Dedifferentiated amniotic fluid mesenchymal stem cell (primary cell): Measurements from ENCODE around the gene NBEAL2.
A peak's percentile ranks its signal among the peaks of the same experiment; 100 is the strongest.
"Not testable (repeated sequence)": the region's sequence is repeated elsewhere in the genome, so short reads cannot be mapped to it uniquely, and the experiment has no call there.

ENCODE experiments used
- DNase-seq: peaks from one replicate; pipeline ENCODE4 v3.0.0-alpha.2; 2016; ENCODE audit errors: extremely low spot score

The NBEAL2 gene

DNA sequence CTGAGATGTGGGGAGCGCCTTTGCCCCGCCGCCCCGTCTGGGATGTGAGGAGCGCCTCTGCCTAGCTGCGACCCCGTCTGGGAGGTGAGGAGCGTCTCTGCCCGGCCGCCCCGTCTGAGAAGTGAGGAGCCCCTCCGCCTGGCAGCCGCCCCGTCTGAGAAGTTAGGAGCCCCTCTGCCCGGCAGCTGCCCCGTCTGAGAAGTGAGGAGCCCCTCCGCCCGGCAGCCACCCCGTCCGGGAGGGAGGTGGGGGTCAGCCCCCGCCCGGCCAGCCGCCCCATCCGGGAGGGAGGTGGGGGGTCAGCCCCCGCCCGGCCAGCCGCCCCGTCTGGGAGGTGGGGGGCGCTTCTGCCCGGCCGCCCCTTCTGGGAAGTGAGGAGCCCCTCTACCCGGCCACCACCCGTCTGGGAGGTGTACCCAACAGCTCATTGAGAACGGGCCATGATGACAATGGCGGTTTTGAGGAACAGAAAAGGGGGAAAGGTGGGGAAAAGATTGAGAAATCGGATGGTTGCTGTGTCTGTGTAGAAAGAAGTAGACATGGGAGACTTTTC, 15.4 kb upstream of the NBEAL2 start:
- DNase-seq = not testable (repeated sequence)

DNA sequence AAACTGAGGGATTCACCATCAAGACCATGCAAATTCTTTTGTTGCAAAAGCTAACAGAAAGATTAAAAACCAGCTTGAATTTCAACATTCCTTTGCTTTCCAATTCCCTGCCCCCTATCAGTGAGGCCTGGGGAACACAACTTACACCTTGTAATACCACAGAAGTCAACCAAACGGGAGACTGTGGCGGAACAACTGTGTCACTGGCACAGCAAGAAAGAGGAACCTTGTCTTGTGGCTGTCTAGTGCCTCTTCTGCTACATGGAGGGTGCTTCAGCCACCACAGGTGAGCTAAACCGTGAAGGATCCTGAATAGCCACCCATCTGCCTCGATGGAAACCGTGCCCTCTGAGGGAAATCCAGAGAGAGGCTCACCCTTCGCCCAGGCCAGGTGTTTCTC, 14.3 kb upstream of the NBEAL2 start:
- DNase-seq = no peak

DNA sequence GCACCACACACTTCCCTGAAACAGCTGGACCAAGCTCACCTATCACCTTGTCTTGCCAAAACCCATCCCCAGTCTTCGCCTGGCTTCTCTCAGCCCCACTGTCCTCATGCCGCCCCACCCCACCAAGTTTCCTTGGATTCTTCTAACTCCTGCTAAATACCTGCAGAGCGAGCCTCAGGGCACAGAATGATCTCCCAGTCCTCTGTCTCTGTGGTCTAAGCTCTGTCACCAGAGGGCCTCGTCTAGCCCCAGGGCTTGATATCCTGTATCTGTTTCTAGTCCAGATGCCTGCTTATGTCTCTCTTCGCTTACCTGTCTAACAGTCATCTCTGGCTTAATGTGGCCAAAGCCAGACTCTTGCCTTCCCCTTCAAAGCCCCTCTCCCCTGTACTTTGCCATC, 12.7 kb upstream of the NBEAL2 start:
- no peak for DNase-seq

DNA sequence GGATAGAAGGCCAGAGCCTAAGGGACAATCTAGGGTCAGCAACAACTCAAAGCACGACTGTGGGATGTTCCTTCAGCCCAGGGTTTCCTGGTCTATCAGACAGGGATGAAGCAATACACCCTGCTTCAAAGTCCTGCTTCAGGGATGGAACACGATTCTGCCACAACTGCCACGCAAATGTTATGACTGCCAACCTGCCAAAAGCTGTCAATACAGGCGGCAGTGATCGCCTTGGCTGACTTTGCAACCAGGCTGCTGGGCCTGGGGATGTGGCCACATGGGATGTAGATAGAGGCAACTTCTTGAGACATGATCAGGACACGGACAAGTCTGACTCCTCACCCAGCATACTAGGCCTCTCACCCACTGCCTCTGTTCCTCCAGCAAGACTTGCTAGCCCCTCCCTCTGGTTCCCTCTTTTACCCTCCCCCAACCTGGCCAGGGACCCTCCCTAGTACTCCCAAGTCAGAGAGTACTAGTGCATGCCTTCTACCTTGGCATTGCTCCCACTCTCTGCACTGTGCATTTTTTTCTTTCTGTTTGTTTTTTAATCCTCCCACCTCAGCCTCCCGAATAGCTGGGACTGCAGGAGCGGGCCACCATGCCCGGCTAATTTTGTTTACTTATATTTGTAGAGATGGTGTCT, 10.6 kb upstream of the NBEAL2 start:
- no peak for DNase-seq

DNA sequence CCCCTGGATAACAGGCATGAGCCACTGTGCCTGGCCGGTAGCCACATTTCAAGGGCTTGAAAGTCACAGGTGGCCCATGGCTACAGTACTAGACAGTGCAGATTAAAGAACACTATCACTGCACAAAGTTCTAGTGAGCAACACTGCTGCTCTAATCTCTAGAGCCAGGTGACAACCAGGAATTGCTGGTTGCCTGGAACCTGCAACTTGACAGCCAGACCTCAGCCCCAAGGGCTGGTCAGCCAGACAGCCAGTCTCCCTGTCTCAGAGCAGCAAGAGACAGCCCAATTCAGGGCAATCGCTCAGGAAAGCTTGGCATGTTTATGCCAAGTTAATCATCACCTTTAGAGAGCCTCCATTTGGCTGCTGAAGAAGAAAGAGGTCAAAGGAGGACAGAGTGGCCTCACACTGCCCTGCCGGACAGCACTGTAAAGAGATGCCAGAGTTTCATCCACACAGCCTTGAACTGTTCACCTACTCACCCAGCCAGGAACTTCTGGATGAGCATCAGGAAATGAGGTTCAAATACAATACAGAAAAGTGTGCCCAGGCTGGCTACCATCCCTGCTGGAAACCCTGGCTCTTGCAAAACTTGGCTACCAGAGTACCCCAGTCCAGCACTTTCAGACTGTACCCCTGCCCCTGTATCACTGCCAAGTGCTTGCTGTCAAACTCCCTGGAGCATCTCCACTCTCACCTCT, 8.9 kb upstream of the NBEAL2 start:
- DNase-seq = no peak

DNA sequence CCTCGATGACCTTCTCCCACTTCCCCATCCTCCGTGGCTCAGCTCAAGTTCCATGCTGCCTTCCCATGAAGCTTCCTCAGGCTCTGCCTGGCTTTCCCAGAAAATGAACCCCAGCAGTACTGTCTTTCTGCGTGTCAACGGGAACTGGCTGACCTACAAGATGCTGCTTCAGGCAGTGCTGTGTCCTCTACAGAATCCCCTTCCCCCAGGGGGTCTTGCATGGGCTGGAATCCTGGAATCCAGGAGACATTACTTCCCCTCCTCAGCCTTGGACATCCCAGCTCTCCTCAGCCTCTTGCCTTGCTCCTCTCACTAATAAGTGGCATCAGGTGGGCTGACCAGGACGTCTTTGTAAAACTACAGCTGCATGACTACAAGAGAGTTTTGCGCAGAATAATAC, 8.3 kb upstream of the NBEAL2 start:
- no peak for DNase-seq

DNA sequence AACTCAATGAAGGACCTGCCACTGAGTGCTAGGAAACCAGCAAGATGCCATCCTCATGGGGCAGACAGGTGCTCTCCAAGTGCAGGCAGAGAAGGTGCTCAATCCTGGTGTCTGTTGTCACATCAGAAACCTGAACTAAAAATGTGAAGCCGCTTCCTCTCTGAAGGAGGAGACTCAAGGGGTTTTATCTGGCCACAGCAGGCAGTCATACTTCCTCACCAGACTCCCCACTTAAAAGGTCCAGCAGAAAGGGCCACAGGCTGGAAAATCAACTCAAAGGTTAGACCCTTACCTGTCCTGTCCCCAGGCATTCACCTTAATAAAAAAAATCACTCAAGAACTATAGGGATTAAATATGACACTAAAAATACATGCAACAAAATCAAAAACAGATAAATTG, 7.7 kb upstream of the NBEAL2 start:
- no peak for DNase-seq

DNA sequence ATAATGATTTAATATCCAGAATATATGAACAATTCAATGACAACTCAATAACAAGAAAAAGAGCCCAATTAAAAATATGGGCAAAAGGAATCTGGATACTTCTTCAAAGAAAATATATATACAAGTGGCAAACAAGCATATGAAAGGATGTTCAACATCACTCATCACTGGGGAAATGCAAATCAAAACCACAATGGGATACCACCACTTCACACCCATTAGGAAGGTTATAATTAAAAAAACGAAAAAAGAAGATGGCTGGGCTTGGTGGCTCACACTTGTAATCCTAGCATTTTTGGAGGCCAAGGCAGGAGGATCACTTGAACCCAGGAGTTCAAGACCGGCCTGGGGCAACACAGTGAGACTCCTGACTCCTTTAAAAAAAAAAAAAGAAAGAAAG, 7.1 kb upstream of the NBEAL2 start:
- no peak for DNase-seq

DNA sequence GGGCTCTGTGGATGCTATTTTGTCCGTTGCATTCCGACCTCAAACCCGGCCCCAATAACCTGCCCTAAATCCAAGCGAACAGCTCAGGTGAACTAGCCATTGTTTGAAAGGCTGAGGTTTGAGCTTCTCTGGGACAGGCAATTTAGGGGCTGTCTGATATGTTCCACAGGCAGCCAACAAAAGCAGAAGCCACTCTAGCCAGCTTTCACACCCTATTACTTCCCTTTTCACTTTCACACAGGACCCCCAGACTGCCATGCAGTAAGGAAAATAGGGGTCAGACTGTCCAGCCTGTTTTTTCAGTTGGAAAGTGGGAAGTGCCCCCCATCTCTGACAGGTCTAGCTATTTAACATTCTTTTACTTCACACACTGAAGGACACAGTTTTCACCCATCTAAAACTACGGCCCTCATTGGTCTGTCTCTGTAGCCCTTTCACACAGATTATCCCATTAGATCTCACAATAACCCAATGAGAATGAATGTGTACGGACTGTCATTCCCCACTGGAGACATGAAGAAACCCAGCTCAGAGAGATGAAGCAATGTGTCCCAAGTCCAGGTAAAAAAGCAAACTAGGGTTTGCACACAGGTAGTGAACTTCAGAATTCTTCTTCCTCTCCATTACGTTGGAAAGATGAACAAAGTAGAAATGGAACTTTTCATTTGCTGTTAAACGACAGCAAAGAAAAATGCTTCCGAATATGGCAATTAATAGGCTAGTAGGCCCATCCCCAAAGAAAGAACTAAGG, 4.9 kb upstream of the NBEAL2 start:
- no peak for DNase-seq

DNA sequence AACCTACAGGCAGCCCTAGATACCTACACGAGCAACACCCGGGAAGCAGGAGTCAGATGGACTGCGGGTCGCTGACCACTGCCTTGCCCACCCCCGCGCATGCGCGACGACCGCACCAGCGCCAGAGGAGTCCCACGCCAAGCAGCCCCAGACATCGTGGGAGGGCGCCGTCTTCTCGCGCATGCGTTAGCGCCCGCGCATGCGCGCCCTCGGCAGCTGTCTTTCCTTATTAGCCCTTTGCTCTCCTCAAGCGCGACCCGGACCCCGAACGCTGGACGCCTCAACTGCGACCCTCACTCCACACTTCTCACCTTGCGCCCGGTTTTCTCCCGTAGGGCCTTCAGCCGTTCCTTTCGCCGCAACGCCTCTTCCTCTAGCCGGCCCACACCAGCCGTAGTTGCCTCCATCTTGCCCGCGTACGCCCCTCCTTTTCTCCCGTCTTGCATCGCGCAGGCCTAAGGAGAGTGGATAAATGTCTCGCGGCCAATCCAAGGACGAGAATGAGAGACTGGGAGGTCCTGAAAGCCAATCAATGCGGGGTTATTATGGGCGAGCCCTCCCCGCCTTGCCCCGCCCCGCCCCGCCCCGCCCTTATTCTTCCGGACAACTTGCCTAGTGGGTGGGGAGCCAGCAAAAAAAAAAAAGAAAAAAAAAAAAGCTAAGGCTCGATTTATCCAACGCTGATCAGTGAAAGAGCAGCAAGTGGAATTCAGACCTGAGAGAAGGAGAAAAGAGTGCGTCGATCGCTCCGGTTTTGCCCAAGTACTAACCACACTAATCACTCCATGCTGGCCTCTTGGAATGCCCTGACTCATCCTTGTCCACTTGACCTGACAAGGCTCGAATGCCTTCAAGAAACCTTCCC, 2.9 kb upstream of the NBEAL2 start, which contains the start of gene CCDC12:
Gene CCDC12, minus strand, starts transcription at position 420 of the 865 bp plus-strand sequence. Its CDS starts 13 bp downstream, at position 407.
- DNase-seq = peak; percentile 100

DNA sequence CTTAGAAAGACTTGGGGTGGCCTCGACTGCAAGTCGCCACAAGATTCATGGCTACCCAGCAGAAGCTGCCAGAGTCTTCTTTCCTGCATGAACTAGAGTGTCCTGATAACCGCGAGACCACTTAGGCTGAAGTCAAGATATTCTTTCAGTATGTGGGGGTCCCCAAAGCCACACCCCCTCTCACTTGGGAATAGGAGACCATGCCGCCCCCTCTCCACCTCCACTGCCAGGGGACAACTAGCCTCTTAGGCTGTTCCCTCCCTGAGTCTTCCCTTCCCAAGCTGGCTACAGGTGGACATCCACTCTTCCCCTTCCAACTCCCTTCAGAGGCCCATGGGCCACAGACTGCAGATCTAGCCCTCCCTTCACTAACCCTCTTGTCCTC, 1.7 kb upstream of the NBEAL2 start:
- DNase-seq = no peak

DNA sequence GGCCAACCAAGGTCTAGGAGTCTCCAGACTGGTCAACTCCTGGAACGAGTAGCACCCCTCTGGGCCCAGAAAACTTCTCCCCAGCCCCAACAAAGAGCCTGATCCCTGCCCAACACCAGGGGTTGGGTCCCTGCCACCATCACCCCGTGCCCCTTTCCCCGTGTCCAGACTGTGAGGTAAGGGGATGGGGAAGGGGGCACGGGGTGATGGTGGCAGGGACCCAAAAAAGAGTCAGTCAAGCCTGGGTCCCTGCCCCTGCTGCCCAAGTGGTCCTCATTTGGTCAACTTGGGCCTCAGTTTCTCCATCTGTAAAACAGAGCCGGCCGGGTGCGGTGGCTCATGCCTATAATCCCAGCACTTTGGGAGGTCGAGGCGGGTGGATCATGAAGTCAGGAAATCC, 1.1 kb upstream of the NBEAL2 start:
- no peak for DNase-seq

DNA sequence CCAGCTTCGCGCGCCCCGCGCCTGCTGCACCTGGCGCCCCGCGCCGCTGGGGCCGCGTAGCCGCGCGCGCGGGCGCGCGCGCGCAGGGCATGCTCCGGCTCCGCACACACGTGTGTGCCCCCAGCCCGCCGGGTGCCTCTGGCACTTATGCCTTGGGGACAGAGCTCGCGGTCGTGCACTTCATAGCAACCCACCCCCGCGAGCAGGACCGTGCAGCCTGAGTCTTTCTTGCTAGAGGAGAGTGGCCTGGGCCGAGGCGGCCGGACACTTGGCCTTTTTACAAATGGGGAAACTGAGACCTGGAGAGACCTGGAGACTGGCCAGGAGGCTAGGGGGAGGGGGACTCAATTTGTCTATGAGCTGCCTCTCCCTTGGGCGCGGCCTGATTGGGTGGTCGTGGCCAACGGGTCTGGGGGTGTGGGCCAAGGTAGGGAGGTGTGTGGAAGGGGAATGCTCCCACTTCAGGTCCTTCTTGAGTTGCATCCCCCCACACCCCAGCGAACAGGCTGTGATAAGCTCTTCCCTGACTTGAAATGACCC, 562 bp downstream of the NBEAL2 start:
- no peak for DNase-seq

DNA sequence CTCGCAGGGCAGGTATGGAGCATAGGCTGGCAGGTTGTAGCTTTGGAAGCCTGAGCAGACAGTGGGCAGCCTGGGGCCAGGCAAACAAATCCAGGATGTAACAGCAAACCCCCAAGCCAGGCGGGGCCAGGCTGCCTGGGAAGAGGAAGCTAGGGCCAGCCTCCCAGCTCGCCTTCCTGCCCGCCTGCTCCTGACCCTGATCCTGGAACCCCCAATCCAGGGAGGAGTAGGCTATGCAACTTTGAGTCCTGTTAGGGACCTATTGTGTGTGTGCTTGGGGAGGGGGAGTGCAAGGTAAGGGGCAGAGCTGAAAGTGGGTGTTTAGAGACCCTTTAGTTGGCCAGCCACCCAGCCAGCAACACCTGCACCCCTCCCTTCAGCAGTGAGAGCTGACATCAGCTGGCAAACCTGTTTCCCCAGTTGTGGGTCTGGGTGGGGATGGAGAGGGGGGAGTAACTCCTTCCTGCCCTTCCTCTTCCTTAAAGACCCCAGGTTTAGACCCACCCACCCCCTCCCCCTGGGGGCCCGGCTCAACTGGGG, 2.5 kb downstream of the NBEAL2 start:
- no peak for DNase-seq

DNA sequence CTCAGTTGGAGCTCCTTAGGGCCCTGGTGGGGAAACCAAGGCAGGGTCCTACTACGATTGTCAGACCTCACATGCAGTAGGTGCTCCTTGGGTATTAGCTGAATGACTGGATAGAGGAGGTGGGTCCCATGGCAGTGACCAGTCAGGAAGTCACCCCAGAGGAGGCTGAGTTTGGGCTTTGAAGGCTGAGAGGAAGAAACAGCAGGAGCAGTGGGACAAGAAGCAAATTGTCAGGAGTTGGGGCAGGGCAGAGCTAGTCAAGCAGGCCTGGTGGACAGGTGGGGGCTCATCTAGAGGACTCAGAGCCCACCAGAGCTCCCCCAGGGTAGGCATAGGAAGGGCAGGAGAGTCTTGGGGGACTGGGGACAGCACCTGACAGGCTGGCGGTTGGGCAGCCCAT, 3.1 kb downstream of the NBEAL2 start:
- no peak for DNase-seq

DNA sequence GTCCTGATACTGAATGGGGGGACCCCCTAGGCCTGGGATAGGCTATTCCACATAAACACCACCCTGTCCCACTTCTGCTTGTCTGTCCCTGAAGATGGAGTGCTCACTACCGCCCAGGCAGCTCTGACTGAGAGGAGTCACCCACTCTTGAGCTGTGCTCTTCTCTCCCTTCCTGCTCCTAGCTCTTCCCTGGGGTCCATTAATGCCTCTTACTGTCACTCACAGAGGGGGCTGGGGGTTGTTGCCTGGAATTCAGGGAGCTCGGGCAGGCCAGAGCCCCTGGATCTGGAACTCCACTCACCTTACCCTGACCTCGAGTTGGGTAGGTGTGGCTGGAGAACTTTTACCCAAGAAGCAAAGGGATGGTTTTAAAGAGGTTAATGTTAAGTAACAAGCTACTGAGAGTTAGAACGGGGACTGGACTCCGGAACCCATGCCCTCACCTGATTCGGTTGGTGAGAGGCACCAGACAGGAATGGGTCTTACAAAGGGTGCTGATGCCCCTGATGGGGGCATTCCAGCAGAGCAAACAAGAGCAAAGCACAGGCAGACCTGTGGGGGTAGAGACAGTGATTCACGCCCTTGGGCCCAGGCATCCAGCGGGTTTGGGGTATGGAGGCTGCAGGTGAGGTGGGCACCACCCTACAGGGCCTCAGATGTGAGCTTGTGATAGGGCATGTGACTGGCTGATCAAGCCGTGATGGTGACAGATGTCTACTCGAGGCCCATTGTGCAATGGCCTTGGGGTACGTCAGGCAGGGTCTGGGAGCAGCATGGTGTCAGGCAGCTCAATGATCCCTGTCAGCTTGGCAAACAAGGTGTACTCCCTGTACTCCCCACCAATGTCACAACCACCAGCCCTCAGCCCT, 5.4 kb downstream of the NBEAL2 start:
- no peak for DNase-seq

DNA sequence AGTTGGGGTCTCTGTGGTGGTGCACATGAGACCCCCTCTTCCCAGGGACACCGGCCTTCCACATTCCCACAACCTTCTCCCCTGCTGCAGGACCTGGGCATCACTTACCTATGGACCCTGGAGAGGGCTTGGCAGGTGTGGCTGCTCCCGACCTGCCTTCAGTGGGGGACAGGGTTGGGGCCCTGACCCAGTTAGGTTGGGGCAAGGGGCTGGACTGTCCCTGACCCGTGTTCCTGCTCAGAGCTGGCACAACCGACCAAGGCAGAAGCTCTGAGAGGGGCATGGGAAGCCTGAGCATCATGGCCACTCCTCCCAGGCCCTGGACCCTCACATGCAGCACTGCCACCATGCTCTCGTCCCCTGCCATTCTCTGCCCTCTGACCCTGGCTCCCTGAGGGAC, 6.1 kb downstream of the NBEAL2 start:
- no peak for DNase-seq

DNA sequence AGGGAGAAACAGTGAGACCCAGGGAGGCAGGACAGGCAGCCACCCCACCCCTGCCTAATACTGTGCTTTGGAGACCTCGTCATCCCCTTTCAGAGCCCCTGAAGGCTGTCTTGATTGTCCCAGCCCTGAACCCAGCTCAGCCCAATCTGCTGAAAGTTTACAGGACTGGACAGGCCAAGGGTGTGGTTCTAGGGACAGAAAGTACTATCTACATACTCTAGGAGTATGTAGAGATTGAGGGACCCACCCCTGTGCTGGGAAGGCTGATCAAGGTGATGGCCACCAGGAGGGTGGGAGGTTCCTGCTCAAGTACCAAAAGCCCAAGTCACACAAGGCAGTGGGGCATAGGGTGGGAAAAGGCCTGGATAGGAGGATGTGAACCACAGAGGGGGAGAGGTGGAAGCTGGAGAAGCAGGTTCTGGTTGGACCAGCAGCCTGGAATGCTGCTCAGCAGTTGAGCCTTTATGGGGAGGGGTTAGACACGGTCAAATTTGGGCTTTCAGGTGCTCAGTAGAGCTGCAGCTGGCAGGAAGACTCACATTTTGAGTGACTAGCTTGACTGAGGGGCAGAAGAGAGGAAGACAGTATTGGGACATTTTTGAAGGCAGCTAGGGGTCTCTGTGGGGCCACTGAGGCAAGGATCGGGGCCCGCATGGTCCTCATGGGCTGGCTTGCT, 6.7 kb downstream of the NBEAL2 start:
- no peak for DNase-seq

DNA sequence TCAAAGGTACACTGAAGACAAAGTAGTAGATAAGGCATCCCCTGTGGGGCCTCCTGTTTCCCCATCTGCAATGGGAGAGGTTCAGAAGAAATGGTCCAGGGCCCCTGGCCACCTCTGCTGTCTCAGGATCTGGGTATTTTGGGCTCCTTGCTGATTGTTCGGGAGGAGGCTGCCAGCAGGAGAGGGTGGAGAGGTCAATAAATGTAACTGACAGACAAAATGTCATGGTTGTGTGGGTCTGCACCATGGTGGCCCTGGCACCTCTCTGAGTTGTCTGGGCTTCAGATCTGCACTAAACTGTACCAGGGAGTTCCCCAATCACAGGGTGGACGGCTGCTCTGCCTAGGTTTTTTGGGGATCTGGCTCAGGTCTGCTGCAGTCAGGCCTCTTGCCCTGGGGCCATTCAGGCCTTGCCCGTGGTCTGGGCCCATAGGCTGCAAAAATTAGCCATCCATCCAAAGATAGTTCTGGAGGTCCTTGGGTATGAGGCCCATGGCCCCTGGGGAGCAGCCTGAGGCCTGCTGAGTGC, 7.4 kb downstream of the NBEAL2 start:
- no peak for DNase-seq
